HepG2 (cell line): ENCODE measurements around the gene OSR1.

Experiments
- DR1 ChIP-seq: sonication (generic); formaldehyde crosslinking; IDR thresholded peaks from 2 replicates; pipeline ENCODE4 v1.8.0; 2021; ENCODE audit warnings: mild to moderate bottlenecking, missing genetic modification reagents, inconsistent platforms
- HDAC6 ChIP-seq: fragments of 200-600 bp; sonication (generic); IDR thresholded peaks from 2 replicates; pipeline ENCODE4 v1.7.0; 2017; ENCODE audit warnings: mild to moderate bottlenecking, antibody characterized with exemption, low read length, low read depth
- HMG20A ChIP-seq: IDR thresholded peaks from 2 replicates; pipeline ENCODE4 v1.6.1; 2016; ENCODE audit warnings: borderline replicate concordance
- HNF4G ChIP-seq, 2 experiments: sonication (generic) in 1 of 2; formaldehyde crosslinking in 1 of 2; IDR thresholded peaks; 2 replicates each; pipeline versions ENCODE4 v1.4.0 to v1.6.1; 2011 to 2020; ENCODE audit warnings: borderline replicate concordance in 2 of 2, low read depth in 2 of 2, mild to moderate bottlenecking in 2 of 2, low read length in 1 of 2, missing genetic modification reagents in 1 of 2, moderate library complexity in 1 of 2
- POLR2A ChIP-seq, 2 experiments: IDR thresholded peaks; 2 replicates each; pipeline ENCODE4 v1.6.1; 2011; ENCODE audit warnings: low read depth in 2 of 2, low read length in 2 of 2, mild to moderate bottlenecking in 1 of 2, moderate library complexity in 1 of 2; ENCODE audit not compliant: insufficient read depth in 1 of 2
- TCF7L2 ChIP-seq: IDR thresholded peaks from 2 replicates; pipeline ENCODE4 v1.6.1; 2011; ENCODE audit warnings: mild to moderate bottlenecking, low read depth, low read length, moderate library complexity
- ZNF225 ChIP-seq: sonication (generic); formaldehyde crosslinking; IDR thresholded peaks from 2 replicates; pipeline ENCODE4 v1.4.0; 2020; ENCODE audit warnings: mild to moderate bottlenecking, missing genetic modification reagents
- ZNF430 ChIP-seq: sonication (generic); formaldehyde crosslinking; IDR thresholded peaks from 2 replicates; pipeline ENCODE4 v1.9.0; 2021; ENCODE audit warnings: mild to moderate bottlenecking, missing genetic modification reagents
- TF ChIP-seq, protein P1 (sequence below): sonication (generic); formaldehyde crosslinking; IDR thresholded peaks from 2 replicates; pipeline ENCODE4 v1.5.0; 2020; ENCODE audit warnings: mild to moderate bottlenecking, missing genetic modification reagents, moderate library complexity
- TF ChIP-seq, protein P2 (sequence below): sonication (generic); formaldehyde crosslinking; IDR thresholded peaks from 2 replicates; pipeline ENCODE4 v1.4.0; 2020; ENCODE audit warnings: missing genetic modification reagents
- TF ChIP-seq, protein P3 (sequence below), 2 experiments: sonication (generic) in 1 of 2; formaldehyde crosslinking in 1 of 2; IDR thresholded peaks; 2 replicates each; pipeline versions ENCODE4 v1.5.1 to v1.6.1; 2011 to 2020; ENCODE audit warnings: borderline replicate concordance in 1 of 2, low read depth in 1 of 2, low read length in 1 of 2, mild to moderate bottlenecking in 1 of 2, missing genetic modification reagents in 1 of 2, moderate library complexity in 1 of 2

DNA sequence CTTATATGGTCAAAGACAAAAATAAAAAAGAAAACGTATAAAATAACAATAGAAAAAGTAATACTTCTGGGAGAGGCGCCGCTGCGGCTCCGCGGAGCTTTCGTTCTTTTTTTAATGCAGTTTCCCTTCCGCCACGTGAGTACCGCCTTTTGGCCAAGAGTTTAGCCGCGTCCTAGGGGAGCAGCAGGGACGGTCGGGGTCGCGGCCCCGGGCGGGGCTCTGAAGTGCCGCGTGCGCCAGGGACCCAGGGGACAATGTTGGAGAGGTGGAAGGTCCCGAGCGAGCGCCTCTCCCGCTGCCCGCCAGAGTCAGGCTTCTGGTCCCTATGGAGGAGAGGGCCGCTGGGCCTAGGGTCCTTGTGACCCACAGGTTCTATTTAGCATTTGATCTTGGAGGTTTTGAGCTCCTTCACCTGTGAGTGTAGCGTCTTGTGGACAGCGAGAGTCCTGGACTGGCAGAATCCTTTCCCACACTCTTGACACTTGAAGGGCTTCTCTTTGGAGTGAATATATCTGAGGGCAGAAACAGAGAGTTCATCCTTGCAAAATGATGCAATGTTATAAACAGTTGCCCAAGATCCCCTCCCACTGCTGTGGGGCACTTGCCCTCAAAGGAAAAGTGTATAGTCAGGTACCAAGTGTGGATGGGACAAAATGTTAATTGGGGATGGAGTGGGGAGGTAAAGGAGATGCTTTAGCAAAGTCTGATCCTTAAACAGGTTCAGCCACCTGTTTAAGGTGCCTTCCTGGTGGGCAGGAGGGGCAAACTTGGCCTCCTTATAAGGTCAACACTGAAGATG, 6.3 kb downstream of the OSR1 start:
- TF ChIP-seq, protein P1, sequence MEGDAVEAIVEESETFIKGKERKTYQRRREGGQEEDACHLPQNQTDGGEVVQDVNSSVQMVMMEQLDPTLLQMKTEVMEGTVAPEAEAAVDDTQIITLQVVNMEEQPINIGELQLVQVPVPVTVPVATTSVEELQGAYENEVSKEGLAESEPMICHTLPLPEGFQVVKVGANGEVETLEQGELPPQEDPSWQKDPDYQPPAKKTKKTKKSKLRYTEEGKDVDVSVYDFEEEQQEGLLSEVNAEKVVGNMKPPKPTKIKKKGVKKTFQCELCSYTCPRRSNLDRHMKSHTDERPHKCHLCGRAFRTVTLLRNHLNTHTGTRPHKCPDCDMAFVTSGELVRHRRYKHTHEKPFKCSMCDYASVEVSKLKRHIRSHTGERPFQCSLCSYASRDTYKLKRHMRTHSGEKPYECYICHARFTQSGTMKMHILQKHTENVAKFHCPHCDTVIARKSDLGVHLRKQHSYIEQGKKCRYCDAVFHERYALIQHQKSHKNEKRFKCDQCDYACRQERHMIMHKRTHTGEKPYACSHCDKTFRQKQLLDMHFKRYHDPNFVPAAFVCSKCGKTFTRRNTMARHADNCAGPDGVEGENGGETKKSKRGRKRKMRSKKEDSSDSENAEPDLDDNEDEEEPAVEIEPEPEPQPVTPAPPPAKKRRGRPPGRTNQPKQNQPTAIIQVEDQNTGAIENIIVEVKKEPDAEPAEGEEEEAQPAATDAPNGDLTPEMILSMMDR (CRISPR knock-in tag) = no peak
- TF ChIP-seq ZNF225 (CRISPR knock-in tag) (no peak), HDAC6 (no peak), TCF7L2 (no peak), HNF4G (IDR thresholded peaks at IDR 0.05; ENCODE audit: borderline replicate concordance, low read depth, low read length) (no peak), HNF4G (CRISPR knock-in tag; IDR thresholded peaks at IDR 0.05; ENCODE audit: borderline replicate concordance, low read depth) (no peak), DR1 (CRISPR knock-in tag) (no peak), POLR2A (IDR thresholded peaks at IDR 0.05; ENCODE audit: insufficient read depth in 1 of 2, low read depth in 2 of 2, low read length in 2 of 2) (no peak), ZNF430 (no peak), HMG20A (CRISPR knock-in tag) (no peak)
- TF ChIP-seq, protein P2, sequence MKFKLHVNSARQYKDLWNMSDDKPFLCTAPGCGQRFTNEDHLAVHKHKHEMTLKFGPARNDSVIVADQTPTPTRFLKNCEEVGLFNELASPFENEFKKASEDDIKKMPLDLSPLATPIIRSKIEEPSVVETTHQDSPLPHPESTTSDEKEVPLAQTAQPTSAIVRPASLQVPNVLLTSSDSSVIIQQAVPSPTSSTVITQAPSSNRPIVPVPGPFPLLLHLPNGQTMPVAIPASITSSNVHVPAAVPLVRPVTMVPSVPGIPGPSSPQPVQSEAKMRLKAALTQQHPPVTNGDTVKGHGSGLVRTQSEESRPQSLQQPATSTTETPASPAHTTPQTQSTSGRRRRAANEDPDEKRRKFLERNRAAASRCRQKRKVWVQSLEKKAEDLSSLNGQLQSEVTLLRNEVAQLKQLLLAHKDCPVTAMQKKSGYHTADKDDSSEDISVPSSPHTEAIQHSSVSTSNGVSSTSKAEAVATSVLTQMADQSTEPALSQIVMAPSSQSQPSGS (CRISPR knock-in tag) = no peak
- TF ChIP-seq, protein P3, sequence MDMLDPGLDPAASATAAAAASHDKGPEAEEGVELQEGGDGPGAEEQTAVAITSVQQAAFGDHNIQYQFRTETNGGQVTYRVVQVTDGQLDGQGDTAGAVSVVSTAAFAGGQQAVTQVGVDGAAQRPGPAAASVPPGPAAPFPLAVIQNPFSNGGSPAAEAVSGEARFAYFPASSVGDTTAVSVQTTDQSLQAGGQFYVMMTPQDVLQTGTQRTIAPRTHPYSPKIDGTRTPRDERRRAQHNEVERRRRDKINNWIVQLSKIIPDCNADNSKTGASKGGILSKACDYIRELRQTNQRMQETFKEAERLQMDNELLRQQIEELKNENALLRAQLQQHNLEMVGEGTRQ (IDR thresholded peaks at IDR 0.05; ENCODE audit: low read depth, low read length) = no peak
- TF ChIP-seq, protein P3 (CRISPR knock-in tag; IDR thresholded peaks at IDR 0.05; ENCODE audit: borderline replicate concordance) = no peak
